CD14-positive monocyte (primary cell): ENCODE results near the gene ZNHIT3. TPM values are rescaled to one million over a fixed set of nuclear protein-coding genes. Genes with fewer than 3 reads are reported as not detected.

Experiments used
- DNase-seq, 3 donors: peaks; one replicate each; pipeline ENCODE4 v3.0.0-alpha.2; 2011 to 2022
- H2AFZ ChIP-seq: 2 replicates; pipeline ENCODE4 v1.6.0; 2012; ENCODE audit warnings: mild to moderate bottlenecking, low read depth, low read length, inconsistent platforms; ENCODE audit not compliant: insufficient read depth, poor library complexity, severe bottlenecking
- H3K27ac ChIP-seq, 2 donors: 1 replicate in 1 of 2; 2 replicates in 1 of 2; pipeline ENCODE4 v1.5.1; 2012 to 2013; ENCODE audit warnings: low read length in 2 of 2, control low read depth in 1 of 2, inconsistent platforms in 1 of 2, low read depth in 1 of 2, mild to moderate bottlenecking in 1 of 2
- H3K27me3 ChIP-seq, 2 donors: one replicate each; pipeline versions ENCODE4 v1.6.0 to v1.6.1; 2011 to 2013; ENCODE audit warnings: low read length in 2 of 2; ENCODE audit not compliant: control insufficient read depth in 2 of 2, insufficient read depth in 2 of 2
- H3K36me3 ChIP-seq, 2 donors: replicated peaks in 1 of 2; 1 replicate in 1 of 2; 2 replicates in 1 of 2; pipeline versions ENCODE4 v1.5.1 to v1.6.1; 2012 to 2013; ENCODE audit warnings: low read length in 2 of 2, control low read depth in 1 of 2, inconsistent platforms in 1 of 2, mild to moderate bottlenecking in 1 of 2; ENCODE audit not compliant: insufficient read depth in 2 of 2, control insufficient read depth in 1 of 2
- H3K4me1 ChIP-seq, 2 donors: 1 replicate in 1 of 2; 2 replicates in 1 of 2; pipeline versions ENCODE4 v1.5.1 to v1.6.1; 2012 to 2013; ENCODE audit warnings: low read length in 2 of 2, control low read depth in 1 of 2, inconsistent platforms in 1 of 2, mild to moderate bottlenecking in 1 of 2, moderate library complexity in 1 of 2; ENCODE audit not compliant: insufficient read depth in 2 of 2, control insufficient read depth in 1 of 2
- H3K4me2 ChIP-seq: replicated peaks from 2 replicates; pipeline ENCODE3; 2012; ENCODE audit warnings: low read length, moderate library complexity, mild to moderate bottlenecking; ENCODE audit not compliant: poor library complexity, severe bottlenecking; ENCODE audit errors: extremely low read depth
- H3K4me3 ChIP-seq, 3 experiments: fragments of 200-600 bp in 1 of 3; sonication (generic) in 1 of 3; replicated peaks in 1 of 3; 1 replicate in 2 of 3; 2 replicates in 1 of 3; pipeline ENCODE4 v1.5.1; 2011 to 2013; ENCODE audit warnings: low read length in 3 of 3, mild to moderate bottlenecking in 3 of 3, control low read depth in 2 of 3, low read depth in 2 of 3, inconsistent platforms in 1 of 3, moderate library complexity in 1 of 3
- H3K79me2 ChIP-seq: 2 replicates; pipeline ENCODE4 v1.6.0; 2012; ENCODE audit warnings: mild to moderate bottlenecking, control low read depth, inconsistent platforms, low read length, moderate library complexity; ENCODE audit not compliant: insufficient read depth
- H3K9ac ChIP-seq: 2 replicates; pipeline ENCODE4 v1.6.0; 2017; ENCODE audit warnings: low read length, mild to moderate bottlenecking; ENCODE audit not compliant: insufficient read depth, poor library complexity, severe bottlenecking
- H3K9me3 ChIP-seq, 2 donors: replicated peaks in 1 of 2; 1 replicate in 1 of 2; 2 replicates in 1 of 2; pipeline versions ENCODE4 v1.5.1 to v1.6.1; 2012 to 2013; ENCODE audit warnings: low read length in 2 of 2, control low read depth in 1 of 2; ENCODE audit not compliant: control insufficient read depth in 1 of 2, insufficient read depth in 1 of 2
- H4K20me1 ChIP-seq: 2 replicates; pipeline ENCODE4 v1.6.0; 2012; ENCODE audit warnings: mild to moderate bottlenecking, low read length, control low read depth, moderate library complexity; ENCODE audit not compliant: insufficient read depth
- H3K27ac Mint-ChIP-seq, 7 donors: one replicate each; pipeline ENCODE4 v1.8.0; 2020; ENCODE audit warnings: mild to moderate bottlenecking in 7 of 7, mixed read lengths in 7 of 7, moderate library complexity in 6 of 7, inconsistent platforms in 2 of 7
- H3K27me3 Mint-ChIP-seq, 3 donors: one replicate each; pipeline ENCODE4 v1.8.0; 2021 to 2022; ENCODE audit warnings: low read depth in 3 of 3, mild to moderate bottlenecking in 3 of 3, mixed read lengths in 3 of 3, moderate library complexity in 3 of 3, inconsistent platforms in 1 of 3
- H3K36me3 Mint-ChIP-seq, 2 donors: one replicate each; pipeline ENCODE4 v1.8.0; 2020; ENCODE audit warnings: mixed read lengths in 2 of 2, inconsistent platforms in 1 of 2, mild to moderate bottlenecking in 1 of 2
- H3K4me1 Mint-ChIP-seq: one replicate; pipeline ENCODE4 v1.8.0; 2020; ENCODE audit warnings: mild to moderate bottlenecking, mixed read lengths
- H3K4me3 Mint-ChIP-seq, 2 donors: one replicate each; pipeline ENCODE4 v1.8.0; 2020; ENCODE audit warnings: mild to moderate bottlenecking in 2 of 2, mixed read lengths in 2 of 2, moderate library complexity in 1 of 2
- H3K9me3 Mint-ChIP-seq, 7 donors: one replicate each; pipeline ENCODE4 v1.8.0; 2020 to 2022; ENCODE audit warnings: mixed read lengths in 7 of 7, mild to moderate bottlenecking in 6 of 7, moderate library complexity in 6 of 7, inconsistent platforms in 2 of 7
- CTCF ChIP-seq: fragments of 200-600 bp; IDR thresholded peaks from one replicate; pipeline ENCODE4 v1.8.0; 2022; ENCODE audit warnings: antibody characterized with exemption, mild to moderate bottlenecking
- WGBS: methylation state at CpG from one replicate; pipeline ENCODE4 v1.1.5; 2013; ENCODE audit warnings: missing lambda C conversion rate; ENCODE audit not compliant: insufficient coverage; 5-methylcytosine and 5-hydroxymethylcytosine counted together
- intact Hi-C, 2 donors: fragments of 100-400 bp; cut with micrococcal nuclease; formaldehyde crosslinking; loops; one replicate each; pipeline versions ENCODE4 v1.15.0 to v1.15.1; 2023
- polyA plus RNA-seq, 3 donors: library from polyadenylated mRNA; depleted of rRNA in 1 of 3; unstranded in 2 of 3; stranded (reverse) in 1 of 3; fragments of 300-500 nt in 2 of 3; fragments of >200 nt in 1 of 3; fragmentation: Illumina TruSeq in 2 of 3; gene quantifications; 1 replicate in 2 of 3; 2 replicates in 1 of 3; pipeline ENCODE4 v1.2.3, GENCODE V29; 2012 to 2021

ZNHIT3 gene
- polyA plus RNA-seq, 3 donors: 27.6 to 70.4 (median 63.5) TPM

GRCh38 chr17:36493956-36494355, 7.5 kb downstream of the ZNHIT3 start:
- no peak for DNase-seq
- Mint-ChIP-seq H3K36me3 (peaks cover 74 to 81% of the 10 kb centered on the region in 2 donors), H3K4me1 (peaks cover 4% of the 10 kb centered on the region), H3K27ac (peak overlapping the region in 1 of 7 donors; percentile 45), H3K9me3 (peaks cover 0 to 1% (median 0%) of the 10 kb centered on the region in 7 donors), H3K4me3 (no peak overlapping the region), H3K27me3 (no peaks in the 10 kb centered on the region)
- Histone ChIP-seq H3K9me3 (no peaks in the 10 kb centered on the region), H3K36me3 (peaks cover 66 to 90% of the 10 kb centered on the region in 2 donors), H3K4me3 (no peak overlapping the region), H4K20me1 (peaks cover 36% of the 10 kb centered on the region), H3K9ac (no peak overlapping the region), H3K4me1 (no peaks in the 10 kb centered on the region), H2AFZ (no peak overlapping the region), H3K79me2 (peaks cover 30% of the 10 kb centered on the region), H3K4me2 (no peak overlapping the region), H3K27me3 (no peaks in the 10 kb centered on the region), H3K27ac (no peak overlapping the region)
- TF ChIP-seq CTCF: no peak
- intact Hi-C loops: loop anchor here in 1 of 2 donors (5.0 kb wide), 1 partner anchor 38 kb away; the partner anchor contains the start of genes MYO19 and PIGW
- WGBS: no CpG with 5 or more reads among the region's 1 CpG

GRCh38 chr17:36494674-36495073, 8.2 kb downstream of the ZNHIT3 start:
- H4K20me1 ChIP-seq: peaks cover 32% of the 10 kb centered on the region
- H3K36me3 Mint-ChIP-seq: peaks cover 76 to 84% of the 10 kb centered on the region in 2 donors
- H3K27me3 Mint-ChIP-seq: no peaks in the 10 kb centered on the region
- H3K4me3 ChIP-seq: no peak overlapping the region
- peaks cover 0 to 1% (median 0%) of the 10 kb centered on the region in 7 donors for H3K9me3 Mint-ChIP-seq
- intact Hi-C loops: loop anchor here in 1 of 2 donors (5.0 kb wide), 1 partner anchor 38 kb away; the partner anchor contains the start of genes MYO19 and PIGW
- no peaks in the 10 kb centered on the region for H3K4me1 ChIP-seq
- H3K4me3 Mint-ChIP-seq: no peak overlapping the region
- no CpG with 5 or more reads among the region's 5 CpGs for WGBS
- peaks cover 3% of the 10 kb centered on the region for H3K4me1 Mint-ChIP-seq
- H2AFZ ChIP-seq: no peak overlapping the region
- H3K27me3 ChIP-seq: no peaks in the 10 kb centered on the region
- no peak for DNase-seq
- H3K9me3 ChIP-seq: no peaks in the 10 kb centered on the region
- H3K36me3 ChIP-seq: peaks cover 66 to 95% of the 10 kb centered on the region in 2 donors
- peaks cover 23% of the 10 kb centered on the region for H3K79me2 ChIP-seq
- no peak overlapping the region for H3K9ac ChIP-seq
- no peak for TF ChIP-seq CTCF
- H3K4me2 ChIP-seq: no peak overlapping the region
- no peak overlapping the region for H3K27ac ChIP-seq
- peak overlapping the region in 1 of 7 donors; percentile 45 for H3K27ac Mint-ChIP-seq
